NB4 (cell line): ENCODE data around the gene RER1.

Source experiments
- CTCF ChIP-seq: IDR thresholded peaks from one replicate; pipeline ENCODE4 v1.5.1; 2012; ENCODE audit warnings: low read depth, low read length
- MAX ChIP-seq: IDR thresholded peaks from 2 replicates; pipeline ENCODE4 v1.6.1; 2011; ENCODE audit warnings: low read depth, low read length
- MYC ChIP-seq: IDR thresholded peaks from 2 replicates; pipeline ENCODE4 v1.6.1; 2011; ENCODE audit warnings: low read depth, low read length
- POLR2A ChIP-seq: IDR thresholded peaks from 2 replicates; pipeline ENCODE4 v1.6.1; 2011; ENCODE audit warnings: mild to moderate bottlenecking; ENCODE audit not compliant: insufficient read length; ENCODE audit errors: extremely low read depth

- no peak for TF ChIP-seq POLR2A
- TF ChIP-seq CTCF = no peak
- no peak for TF ChIP-seq MAX
- no peak for TF ChIP-seq MYC
Observed at GRCh38 chr1:2425892-2426291, 34.3 kb downstream of the RER1 start.
